HG02981 (cell line): ENCODE measurements around the gene ZNF687.

Experiments
- ATAC-seq: cut with Tn5 transposase; IDR thresholded peaks from one replicate; pipeline ENCODE4 v1.9.1; 2021; ENCODE audit warnings: mild to moderate bottlenecking, moderate library complexity; ENCODE audit not compliant: unreplicated experiment

ZNF687 gene

GRCh38 chr1:151312411-151312810 is 30.3 kb downstream of the ZNF687 start:
- no peak for ATAC-seq

GRCh38 chr1:151312826-151313225 is 30.7 kb downstream of the ZNF687 start:
- no peak for ATAC-seq

DNA sequence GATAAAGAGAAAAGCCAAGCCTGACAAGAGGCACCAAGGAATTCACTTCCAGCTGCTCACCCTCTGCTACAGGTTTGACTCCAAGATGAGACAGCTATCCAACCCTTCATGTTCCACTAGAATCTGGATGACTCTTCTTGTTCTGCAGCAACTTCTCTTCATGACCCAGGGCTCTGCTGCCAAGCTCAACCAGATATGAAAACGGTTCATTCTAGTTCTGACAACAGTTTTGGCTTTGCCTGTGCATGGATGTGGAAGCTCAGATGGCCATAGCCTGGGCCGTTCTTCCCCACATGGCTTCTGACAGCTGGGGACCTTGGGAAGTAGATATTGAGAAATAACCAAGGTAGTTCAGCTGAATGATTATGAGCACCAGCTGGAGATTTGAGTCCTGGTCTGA is 31.4 kb downstream of the ZNF687 start:
- ATAC-seq: no peak

GRCh38 chr1:151314137-151314875 is 32.2 kb downstream of the ZNF687 start:
- ATAC-seq: no peak

GRCh38 chr1:151315565-151316235 is 33.6 kb downstream of the ZNF687 start:
- no peak for ATAC-seq

DNA sequence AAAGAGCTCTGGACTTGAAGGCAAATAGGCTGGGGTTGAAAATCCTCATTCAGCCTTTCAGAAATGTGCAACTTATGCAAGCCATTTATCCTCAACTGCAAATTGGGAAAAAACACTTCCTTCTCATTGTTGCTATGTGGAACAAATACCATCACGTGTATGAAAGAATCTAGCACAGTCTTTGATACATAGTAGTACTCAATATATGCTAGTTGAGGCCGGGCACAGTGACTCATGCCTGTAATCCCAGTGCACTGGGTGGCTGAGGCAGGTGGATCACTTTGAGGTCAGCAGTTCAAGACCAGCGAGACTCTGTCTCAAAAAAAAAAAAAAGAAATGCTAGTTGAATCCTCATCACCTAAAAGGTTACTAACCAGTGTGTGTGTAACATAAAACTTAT is 36.9 kb downstream of the ZNF687 start:
- no peak for ATAC-seq

- ATAC-seq: no peak
These were observed 42.4 kb downstream of the ZNF687 start for GRCh38 chr1:151324390-151324930.

DNA sequence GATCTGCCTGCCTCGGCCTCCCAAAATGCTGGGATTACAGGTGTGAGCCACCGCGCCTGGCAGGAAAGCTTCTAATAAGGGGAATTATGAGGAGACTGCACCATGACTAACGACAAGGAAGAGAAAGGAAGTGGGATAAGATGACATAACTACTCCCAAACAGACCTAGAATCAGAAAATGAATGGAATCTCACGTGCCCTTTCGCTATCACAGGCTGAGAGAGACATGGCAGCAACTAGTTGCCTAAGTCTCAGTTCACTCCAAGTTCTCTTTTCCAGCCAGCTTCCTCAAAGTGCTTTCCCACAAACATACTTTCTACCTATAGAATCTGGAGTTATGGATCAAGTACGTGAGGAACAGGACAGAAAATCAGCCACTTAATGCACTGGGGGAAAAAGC is 43.1 kb downstream of the ZNF687 start:
- no peak for ATAC-seq

GRCh38 chr1:151325646-151326429 is 43.7 kb downstream of the ZNF687 start:
- ATAC-seq: no peak

DNA sequence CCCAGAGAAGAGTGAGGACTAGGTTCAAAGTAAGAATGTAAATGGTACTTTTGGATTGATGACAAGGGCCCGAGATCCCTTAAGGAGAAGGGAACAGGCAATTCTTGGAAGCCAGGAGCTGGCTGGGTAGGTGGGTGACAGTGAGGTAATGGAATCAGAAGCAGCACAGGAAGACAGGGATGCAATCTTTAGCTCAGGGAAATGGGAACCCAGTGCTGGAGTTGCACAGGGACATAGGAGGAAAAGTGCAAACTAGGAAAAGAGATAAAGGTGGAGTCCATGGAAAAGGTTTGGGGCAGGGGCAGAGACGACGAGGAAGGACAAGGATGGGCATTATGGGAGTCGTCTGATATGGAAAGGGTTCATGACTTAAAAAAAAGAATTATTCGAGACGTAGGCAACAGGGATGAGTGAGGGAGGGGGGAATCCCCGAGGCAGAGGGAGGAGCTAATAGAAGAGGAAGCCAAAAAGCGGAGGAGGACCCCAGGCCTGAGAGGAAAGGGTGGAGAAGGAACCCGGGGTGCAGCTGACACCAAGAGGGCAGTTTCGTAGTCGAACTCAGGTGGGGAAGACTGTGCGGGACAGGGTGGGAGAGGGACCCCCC is 44.6 kb downstream of the ZNF687 start:
- ATAC-seq: peak; percentile 51

GRCh38 chr1:151327223-151327902 is 45.3 kb downstream of the ZNF687 start, which contains the start of gene PI4KB:
TSS of gene PI4KB (minus strand) at chr1:151327416. CDS start at chr1:151316481, 10,935 bp downstream.
- ATAC-seq: peak; percentile 78

GRCh38 chr1:151327903-151328674 is 46.0 kb downstream of the ZNF687 start:
- ATAC-seq: no peak

GRCh38 chr1:151334822-151335221 is 52.7 kb downstream of the ZNF687 start:
- ATAC-seq: no peak

GRCh38 chr1:151336556-151336955 is 54.5 kb downstream of the ZNF687 start:
- no peak for ATAC-seq

DNA sequence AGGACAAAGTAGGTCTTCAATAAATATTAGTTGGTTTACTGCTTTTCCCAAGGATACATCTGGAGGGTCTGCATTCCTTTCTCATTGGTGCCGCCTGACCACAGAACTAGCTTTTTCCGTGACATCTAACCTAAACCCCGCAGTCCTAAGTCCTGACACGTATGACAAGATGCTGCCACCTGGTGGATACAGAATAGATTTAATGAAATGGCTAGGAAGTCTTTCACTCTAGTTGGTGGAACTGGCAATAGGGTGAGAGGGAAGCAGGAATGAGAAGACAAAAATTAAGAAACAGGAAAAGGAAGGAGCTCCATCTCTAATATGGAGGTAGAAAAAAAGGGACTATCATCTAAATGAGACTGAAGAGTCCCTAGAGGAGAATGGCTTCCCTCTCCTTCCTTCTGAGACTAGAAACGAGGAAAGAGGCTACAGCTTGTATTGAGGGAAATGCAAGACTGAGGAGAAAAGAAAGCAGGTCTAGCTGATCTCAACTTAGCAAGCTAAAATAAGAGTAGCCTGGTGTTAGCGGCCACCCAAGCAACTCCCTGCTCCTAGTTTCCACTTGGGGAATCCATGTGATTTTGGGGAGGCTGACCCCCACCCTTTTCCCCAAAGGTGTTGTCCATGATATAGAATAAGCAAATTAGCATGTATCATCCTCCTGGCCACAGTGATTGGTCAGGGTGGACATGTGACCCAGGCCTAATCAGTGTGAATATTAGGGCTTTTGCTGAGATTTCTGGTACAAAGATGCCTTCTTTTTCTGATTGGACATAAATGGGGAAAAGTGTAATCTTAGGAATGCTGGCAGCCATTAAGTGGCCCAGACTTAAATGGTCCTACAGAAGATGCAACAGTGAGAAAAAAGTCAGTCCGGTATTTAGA is 59.0 kb downstream of the ZNF687 start:
- ATAC-seq: peak; percentile 63
